Stimulated activated CD8-positive, alpha-beta memory T cell treated with anti-CD3 and anti-CD28 coated beads, Interleukin-7, amount 100 ng/mL, for 4 hours (primary cell): ENCODE measurements around the gene PASK.

Source experiments
- DNase-seq, 2 donors: peaks; one replicate each; pipeline ENCODE4 v3.0.0-alpha.2; 2020; ENCODE audit warnings: low read depth in 2 of 2

Gene PASK

DNA sequence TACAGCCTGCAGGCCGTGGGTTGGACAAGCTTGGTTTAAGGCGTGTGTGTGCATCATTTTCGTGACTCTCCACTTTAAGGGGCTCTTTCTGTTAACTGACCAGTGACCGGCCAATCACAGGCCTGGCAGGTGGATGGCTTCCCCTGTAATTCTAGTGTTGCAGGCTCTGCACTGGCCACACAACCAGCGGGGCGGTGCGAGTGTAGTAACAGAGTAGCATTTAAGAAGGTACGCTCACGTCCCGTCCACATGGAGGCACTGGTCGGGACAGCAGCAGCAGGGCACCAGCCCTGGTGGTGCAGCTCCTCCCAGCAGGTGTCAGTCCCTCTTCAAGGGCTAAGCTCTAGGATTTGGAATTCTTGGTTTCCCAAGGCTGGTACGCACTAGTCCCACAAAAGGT lies 31.2 kb upstream of the PASK start:
- DNase-seq, result no peak

DNA sequence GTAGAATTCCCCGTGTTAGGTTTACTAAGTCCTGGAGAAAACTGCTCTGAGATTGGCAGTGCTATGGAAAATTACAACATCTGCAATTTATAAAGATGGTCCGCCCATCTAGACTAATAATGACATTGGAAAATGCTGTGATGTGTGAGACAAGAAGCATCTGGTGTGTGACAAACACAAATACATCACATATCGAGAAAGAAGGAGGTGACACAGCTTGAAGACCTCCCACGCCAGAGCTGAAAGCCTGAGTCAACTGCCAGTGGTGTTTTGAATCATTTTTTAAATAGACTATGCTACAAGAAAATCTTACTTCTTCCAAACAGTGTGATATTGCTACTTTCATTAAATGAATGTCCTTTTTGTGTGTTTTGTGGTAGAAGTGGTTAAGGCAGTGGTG lies 30.6 kb upstream of the PASK start:
- DNase-seq, result no peak

DNA sequence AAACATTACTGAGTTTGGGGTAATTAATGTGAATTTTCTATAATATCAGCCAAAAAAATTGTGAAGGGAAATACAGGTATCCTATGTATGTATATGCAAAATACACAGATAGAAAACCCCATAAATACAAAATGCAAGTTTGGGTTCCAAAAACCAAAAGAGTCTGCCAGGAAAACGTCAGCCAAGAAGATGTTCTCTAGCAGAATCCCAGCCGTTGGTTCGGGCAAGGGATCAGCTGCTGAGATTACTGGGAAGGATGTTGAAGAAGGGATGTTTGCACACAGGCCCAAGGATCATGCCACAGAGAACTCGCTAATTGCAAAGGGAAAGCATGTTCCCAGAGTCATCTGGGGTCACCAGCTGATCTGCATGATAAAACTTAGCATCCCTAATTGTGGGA lies 29.7 kb upstream of the PASK start:
- DNase-seq, result no peak

DNA sequence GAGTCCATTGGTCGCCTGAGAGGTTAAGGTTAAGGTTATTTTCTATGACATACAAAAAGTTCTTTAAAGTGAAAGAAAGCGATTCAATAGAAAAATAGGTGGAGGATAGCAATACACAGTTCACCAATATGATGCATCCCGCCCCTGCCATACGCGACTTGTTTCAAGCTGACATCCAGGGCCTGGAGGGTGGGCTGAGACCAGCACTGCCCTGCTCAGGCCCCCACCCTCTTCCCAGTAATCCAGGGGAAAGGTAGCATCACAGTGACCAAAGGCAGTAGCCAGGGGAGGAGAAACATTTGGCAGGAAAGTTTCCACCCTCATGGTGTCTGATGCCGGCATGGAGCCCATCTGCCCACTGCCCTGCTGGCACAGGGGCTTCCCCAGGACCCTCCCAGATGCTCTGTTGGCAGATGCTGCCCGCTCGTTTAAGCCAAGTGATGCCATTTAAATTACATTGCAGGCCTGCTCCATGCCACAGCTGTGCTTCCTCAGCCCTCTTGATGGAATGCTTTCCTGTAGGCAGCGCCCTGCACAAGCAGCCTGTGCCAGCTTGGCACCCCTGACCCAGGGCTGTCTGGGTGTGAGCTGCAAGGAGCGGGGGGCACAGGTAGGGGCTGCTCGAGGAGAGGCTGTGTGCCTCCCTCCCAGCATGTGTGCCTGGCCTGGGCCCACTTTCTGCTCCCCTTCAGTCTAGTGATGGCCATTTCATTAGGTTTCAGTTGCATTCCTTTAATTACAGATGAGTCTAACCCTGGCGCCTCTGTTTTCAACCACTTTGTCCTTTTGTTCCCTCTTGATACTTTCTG lies 28.5 kb upstream of the PASK start:
- no peak for DNase-seq

DNA sequence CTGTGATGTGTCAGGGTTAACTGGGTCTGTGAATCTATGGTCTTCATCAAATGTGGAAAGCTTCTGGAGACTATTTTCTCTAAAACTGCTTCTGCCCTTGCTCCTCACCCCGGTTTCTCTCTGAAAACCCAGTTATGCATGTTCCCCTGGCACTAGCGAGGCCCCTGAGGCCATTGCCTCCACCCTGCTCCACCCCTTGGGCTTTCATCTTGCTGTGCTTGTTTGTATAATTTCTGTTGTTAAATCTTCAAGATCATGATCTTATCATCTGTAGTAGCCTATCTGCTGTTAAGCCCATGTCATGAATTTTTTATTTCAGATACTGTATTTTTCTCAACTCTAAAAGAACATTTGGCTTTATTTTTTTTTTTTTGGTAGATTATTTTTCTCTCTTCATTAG lies 24.3 kb upstream of the PASK start:
- no peak for DNase-seq

DNA sequence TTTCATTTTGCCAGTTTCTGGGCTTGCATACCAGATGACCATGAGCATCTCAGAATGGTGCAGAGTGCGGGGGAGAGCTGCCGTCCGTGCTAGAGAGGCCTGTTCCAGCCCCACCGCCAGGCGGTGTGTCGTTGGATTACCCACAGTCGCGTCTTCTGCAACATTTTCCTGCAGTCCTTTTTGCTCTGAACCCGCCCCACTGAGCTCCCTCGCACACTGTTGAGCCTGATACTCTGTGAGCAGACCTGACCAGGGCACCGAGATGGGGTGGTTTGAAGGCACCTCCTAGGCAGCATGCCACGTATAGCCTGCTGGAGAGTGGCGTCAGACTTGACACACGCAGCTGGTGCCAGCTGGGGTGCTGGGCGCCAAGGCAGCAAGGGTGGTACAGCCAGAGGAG lies 19.1 kb upstream of the PASK start:
- DNase-seq, result no peak

DNA sequence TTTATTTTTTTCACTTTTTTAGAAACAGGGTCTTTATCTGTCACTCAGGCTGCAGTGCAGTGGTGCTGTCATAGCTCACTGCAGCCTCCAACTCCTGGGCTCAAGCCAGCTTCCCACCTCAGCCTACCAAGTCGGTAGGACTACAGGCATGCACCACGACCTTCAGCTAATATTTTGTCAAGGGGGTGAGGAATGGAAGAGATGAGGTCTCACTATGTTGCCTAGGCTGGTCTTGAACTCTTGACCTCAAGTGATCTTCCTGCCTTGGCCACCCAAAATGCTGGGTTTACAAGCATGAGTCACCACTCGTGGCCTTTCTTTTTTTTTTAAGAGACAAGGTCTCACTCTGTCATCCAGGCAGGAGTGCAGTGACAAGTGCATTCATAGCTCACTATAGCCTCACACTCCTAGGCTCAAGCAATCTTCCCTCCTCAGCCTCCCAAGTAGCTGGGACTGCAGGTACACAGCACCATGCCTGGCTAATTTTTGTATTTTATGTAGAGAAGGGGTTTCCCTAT lies 14.4 kb upstream of the PASK start:
- DNase-seq, result no peak

DNA sequence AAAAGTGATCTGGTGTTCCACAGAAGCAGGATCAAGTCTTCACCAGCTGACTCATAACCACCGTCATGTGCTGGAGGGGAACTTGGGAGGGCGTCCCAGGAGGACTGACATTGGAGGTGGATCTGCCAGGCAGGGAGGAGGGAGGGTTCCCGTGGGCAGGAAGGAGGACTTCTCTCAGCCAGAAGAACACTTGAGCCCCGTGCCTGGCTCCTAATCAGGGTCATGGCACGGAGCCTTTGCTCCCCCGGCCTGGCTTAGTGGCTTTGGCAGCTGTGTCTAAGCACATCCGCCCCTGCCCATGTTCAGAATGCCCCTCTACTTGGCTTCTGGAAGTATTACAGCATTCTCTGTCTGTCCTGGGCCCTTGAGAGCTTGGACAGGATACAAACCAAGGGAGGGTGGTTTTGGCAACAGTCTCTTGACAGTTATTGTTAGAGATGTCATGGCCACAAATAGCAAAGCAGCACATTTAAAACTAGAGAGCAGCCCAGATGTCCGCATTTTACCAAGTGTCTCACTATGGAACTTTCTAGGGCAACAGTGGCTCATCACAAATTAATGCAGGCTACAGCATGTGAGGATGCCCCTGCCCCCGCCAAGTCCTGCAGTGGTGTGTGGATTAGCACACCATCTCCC lies 12.5 kb upstream of the PASK start:
- DNase-seq, result no peak

DNA sequence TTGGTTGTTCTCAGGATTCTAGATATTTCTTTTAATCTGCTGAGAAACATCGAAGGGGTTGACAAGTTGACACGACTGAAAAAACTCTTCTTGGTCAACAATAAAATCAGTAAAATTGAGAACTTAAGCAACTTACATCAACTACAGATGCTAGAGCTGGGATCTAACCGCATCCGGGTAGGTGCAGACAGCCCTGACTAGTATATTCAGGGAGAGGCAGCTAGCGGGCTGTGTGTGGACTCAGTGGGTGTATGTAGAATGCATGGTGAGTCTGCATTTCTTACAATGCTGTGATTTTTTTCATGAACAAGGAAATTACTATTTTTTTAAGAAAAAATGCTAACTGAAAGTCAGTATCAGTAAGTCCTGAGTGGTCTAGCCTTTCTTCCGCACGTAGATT lies 11.0 kb upstream of the PASK start:
- DNase-seq, result no peak

DNA sequence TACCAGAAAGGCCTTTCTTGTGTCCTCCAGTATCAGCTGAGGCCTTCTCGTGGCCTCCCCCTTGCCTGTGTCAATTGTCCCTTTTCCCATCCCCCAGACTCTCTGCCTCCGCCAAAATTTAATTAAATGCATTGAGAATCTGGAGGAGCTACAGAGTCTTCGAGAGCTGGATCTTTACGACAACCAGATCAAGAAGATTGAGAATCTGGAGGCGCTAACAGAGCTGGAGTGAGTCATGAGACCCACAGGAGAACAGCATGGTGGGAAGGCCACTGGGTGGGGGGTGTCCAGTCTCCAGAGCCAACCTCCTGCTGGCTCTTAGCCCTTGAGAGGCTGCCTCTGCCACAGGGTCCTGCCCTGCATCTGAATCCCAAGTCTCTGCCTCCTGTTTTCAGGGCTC lies 9.8 kb upstream of the PASK start:
- DNase-seq, result no peak

DNA sequence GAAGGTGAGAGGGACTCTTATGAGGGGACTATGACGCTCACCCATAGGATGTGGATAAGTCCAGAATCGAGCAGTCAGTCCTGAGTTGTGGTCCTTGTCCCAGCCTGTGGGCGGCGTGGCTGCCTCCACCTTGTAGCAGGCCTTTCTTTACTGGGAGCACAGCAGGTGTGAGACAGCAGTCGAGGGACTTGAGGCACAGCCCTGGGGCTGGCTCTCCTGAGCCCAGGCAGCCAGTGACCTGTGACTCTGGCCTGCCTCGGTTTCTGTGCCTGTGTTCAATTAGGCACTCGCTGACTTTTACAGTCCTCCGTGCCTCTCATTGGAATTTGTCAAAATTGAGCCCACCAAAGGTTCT lies 9.3 kb upstream of the PASK start:
- DNase-seq, result no peak

DNA sequence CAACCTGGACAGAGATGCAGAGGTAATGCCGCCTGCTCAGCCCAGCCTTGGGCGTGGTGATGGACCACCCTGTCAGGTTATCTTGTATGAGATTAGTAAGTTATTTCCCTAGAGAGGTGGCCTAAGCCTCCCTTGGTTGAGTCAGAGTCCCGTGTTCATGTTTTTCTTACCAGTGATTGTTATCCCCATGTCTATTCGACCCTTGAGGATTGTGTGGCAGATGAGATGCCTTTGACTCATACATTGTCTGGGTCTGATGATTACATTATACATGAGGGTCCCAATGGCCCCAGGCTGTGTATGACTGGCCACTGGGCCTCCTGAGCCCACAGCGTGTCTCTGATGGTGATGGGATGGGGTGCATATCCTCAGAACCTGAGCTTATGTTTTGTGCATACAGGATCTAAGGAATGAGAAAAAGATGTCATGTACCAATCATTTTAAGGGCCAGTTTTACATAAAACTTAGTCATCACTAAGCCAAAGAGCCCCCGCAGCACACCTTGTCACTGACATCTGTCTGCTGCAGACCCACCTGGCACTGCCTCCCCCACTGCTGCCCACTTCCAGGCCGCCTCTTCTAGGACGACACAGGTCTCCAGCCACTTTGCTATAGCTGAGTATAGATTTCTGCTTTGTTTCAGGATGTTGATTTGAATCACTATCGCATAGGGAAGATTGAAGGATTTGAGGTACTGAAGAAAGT lies 8.7 kb upstream of the PASK start:
- DNase-seq, result no peak

DNA sequence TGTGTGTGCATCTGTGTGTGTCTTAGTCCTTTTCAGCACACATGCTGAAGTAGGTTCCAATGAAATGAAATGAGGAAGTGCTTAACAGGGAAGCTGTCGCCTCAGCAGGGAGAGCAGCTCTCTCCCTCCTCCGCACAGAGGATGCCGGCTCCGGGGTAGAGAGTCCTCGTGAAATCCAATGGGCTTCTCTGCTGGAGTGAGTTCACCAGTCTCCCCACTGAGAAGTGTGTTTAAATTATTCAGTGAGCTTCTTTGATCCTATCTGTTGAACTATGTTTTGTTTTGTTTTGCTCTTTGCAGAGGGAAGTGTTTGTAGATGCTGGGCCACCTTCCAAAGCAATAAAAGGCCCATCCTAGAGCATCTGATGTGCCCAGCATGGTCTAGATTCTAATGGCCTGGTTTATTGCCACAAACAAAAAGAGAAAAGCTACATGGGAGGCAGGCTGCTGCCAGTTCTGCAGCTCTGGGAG lies 7.7 kb upstream of the PASK start:
- no peak for DNase-seq

DNA sequence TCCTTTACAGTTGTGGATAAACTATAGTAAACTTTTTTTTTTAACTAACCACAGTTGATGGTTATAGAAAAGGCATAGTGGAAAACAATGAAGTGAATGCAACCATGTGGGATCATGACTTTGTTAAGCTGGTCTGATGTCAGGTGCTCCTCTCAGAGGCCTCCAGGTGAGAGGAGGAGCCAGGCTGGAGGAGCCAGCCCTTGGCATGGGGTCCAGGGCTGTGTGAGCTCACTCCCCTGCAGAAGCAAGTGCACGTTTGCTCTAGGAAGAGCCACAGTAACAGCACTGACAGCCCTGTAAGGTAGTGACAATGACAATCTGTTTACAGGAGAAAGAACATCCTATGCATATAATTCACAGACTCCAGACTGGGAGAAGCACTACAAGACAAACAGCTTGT lies 6.7 kb upstream of the PASK start:
- DNase-seq, result no peak

DNA sequence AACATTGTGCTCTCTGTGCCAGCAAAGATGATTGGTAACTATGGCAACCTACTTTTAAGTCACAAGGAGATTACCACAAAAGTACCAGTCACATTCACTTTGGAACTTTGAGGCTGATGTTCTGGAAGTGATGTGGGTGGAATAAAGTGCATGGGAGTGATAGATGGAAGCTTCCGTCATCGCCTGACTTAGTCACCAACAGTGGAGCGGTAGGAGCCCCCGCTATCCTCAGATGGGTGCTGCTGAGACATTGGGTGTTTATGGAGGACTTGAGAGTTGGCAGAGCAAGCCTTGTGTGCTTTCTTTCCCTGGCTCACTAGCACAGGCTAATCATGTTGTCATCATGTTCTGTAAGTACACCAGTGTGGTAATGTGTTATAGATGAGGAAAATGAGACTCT lies 5.6 kb upstream of the PASK start:
- no peak for DNase-seq

DNA sequence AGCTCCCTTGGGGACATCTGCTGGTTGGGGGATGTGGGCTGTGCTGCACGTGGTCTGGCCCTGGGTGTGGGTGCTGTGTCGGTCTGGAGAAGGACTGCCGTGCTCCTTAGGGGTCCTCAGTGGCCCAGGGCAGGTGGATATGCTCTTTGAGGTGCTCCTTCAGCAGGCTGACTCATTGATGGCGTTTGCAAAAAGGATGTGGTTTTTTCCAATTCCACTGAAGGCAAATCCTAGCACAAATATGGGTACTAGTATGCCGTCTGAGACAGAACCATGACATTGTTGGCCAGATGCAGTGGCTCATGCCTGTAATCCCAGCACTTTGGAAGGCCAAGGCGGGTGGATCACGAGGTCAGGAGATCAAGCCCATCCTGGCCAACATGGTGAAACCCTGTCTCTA lies 4.3 kb upstream of the PASK start:
- no peak for DNase-seq

DNA sequence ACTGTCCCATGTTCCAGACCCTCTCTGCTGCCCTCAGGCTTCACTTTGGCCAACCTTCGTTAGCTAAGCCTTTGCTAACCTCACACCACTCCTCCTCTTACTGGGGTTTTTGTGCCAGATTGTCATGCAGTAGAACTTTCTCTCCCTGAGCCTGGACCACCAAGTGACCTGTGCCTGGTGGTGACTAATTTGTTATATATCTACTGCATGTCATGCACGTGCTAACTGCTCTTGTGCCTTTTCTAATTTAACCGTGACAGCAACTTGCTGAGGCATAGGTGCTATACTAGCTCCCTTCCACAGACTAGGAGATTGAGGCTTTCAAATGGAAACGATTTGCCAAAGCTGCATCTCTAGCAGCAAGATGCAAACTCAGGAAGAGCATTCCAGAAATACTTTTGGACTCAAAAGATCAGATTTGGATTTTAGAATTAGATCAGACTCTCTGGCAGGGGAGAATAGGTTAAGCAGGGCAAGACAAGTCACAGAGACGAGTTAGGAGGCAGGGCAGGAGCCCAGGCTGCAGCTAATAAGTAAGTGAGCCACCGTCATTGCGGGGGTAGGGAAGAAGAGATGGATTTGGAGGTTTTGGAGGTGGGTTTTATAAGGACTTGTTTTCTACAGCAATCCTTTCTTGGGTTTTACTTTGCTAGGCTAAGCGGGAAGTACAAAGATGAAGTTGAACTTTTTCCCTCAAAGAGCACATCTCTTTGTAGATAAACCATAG lies 2.8 kb upstream of the PASK start:
- DNase-seq, result no peak

DNA sequence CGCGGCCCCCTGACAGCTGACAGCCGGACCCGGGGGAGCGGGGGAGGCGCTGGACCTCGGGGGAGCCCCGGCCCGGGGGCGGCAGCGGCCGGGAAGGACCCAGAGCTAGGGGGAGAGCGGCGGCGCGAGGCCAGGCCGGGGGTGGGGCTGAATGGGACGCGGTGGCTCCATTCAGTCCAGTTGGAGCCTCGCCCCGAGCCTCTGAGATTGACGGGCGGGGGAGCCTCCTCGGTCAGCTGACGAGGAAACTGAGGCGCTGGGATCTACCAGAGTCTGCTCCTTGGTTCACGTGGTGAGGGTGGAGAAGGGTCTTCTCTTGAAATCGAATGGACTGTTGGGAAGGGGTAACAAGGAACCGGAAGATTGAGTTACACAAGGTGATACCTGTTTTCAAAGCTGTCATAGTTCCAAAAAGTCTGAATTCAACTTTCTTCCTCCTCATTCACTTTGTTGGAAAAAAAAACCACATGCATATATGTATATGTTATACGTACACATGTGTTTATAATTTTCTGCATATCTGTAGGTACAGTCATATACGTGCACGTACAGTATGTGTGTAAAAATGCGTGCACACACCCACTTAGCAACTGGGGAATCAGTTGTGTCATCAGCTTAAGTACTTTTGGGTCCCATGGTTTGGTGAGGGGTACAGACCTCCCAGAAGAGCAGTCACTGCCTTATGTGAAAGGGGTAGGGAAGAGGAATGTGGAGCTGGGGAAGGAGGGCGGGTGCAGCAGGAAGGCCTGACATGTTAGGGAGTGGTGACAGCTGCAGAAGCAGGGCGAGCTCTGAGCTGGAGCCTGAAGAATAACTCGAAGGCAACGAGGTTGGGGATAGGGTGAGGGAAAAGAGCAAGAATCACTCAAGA lies 1.6 kb upstream of the PASK start:
- no peak for DNase-seq

DNA sequence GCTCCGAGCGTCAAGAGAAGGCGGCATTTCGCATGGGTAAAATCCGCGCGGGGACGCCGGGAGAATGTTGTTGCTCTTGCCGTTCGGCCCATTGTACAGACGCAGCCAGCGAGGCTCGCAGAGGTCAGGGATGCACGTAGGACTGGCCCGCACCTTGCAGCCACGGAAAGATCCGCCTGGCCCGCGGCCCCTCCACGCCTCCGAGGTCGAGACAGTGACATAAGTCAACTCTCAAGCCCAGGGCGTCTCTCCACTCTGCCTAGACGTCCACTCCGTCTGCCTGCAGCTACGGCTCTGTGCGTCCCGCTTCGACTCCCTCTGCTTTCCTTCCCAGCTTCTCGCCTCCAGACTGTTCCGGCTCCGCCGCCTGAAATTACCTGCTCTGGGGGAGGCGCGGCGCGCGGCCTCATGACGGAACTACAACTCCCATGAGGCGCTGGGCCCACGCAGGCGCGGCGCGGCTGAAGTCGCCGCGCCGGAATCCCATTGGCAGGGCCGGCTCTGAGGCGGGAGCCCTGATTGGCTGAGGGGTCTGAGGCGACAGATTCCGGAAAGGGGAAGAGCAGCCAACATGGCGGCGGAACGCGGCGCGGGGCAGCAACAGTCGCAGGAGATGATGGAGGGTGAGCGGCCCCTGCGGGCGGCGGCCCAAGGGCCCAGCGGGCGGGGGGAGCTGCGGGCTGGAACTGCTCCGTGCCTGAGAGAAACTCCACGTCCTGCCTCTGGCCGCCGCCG lies 820 bp upstream of the PASK start, which contains the start of gene PPP1R7:
Gene PPP1R7, plus strand, starts transcription at position 543 of the 735 bp plus-strand sequence. Its CDS starts 29 bp downstream, at position 572.
- peak; percentile 90 to 94 for DNase-seq

DNA sequence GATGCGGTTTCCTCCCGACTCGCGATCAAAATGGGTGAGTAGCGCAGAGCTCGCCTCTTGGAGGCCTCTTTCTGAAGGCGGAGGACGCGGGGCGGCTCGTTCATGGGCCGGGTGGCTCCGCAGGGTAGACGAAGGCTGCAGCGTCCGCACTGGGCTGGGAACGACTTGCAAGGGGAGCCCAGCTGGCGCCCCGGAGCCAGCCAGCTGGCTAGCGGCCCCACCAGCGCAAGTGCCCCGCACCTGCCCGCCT lies 328 bp upstream of the PASK start:
- no peak for DNase-seq

DNA sequence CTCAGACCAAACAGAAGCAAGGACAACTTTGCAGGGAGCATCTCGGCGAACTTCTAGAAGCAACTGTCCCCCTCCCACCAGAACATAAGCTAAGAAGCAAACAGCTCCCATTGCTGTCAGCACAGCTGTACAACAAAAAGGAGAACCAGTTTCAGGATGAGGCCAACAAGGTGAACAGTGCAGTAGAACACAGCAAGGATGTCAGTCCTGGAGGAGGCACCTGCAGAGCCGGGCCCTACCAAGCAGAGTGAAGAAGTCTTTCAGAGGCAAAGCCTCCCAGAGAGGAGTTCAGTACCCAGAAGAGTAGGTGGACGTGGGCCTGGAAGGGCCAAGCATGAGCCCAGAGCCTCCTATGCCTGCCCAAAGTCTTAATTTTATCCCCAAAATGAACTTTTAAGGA lies 1.0 kb downstream of the PASK start:
- no peak for DNase-seq
